ENCODE results near the gene LRRC7.

DNA sequence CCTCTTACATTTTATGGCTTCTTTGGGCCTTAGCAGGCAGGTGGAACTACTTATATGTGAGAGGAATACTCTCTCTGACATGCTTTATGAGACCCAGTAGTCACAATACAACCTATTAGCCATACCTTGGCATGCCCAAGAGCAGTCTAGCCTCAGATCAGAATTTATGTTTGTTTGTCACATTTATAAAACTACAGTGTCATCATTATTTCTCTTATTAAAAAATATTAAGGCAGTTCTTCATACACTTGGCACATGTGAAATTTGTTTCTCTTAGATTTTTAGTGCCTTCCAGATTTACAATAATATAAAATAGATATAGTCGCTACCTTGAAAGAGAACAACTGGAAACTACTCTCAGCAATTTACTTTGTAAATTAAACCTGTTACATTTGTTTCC lies 519.2 kb downstream of the LRRC7 start:
- no peak for TF ChIP-seq BACH1 (IDR thresholded peaks at IDR 0.05; ENCODE audit: low read length)
- TF ChIP-seq KDM5A (IDR thresholded peaks at IDR 0.05; ENCODE audit: low read length), result no peak
- TF ChIP-seq CBX8 (IDR thresholded peaks at IDR 0.05; ENCODE audit: borderline replicate concordance, low read depth, low read length), result no peak
- TF ChIP-seq CTCF (IDR thresholded peaks at IDR 0.05; ENCODE audit: control extremely low read depth in 1 of 3, insufficient read depth in 1 of 3, low read depth in 1 of 3, low read length in 3 of 3), result no peak
- TF ChIP-seq, protein P1, sequence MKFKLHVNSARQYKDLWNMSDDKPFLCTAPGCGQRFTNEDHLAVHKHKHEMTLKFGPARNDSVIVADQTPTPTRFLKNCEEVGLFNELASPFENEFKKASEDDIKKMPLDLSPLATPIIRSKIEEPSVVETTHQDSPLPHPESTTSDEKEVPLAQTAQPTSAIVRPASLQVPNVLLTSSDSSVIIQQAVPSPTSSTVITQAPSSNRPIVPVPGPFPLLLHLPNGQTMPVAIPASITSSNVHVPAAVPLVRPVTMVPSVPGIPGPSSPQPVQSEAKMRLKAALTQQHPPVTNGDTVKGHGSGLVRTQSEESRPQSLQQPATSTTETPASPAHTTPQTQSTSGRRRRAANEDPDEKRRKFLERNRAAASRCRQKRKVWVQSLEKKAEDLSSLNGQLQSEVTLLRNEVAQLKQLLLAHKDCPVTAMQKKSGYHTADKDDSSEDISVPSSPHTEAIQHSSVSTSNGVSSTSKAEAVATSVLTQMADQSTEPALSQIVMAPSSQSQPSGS (IDR thresholded peaks at IDR 0.05; ENCODE audit: low read length), result no peak
- no peak for TF ChIP-seq SRF (IDR thresholded peaks at IDR 0.05; ENCODE audit: low read depth, low read length)
